GM12878 (cell line): Measurements from ENCODE around the gene THTPA. TPM values are rescaled to one million over a fixed set of nuclear protein-coding genes. Genes with fewer than 3 reads are reported as not detected.

Source experiments
- ATAC-seq: fragments of 200-7000 bp; cut with Tn5 transposase; 3 replicates; pipeline ENCODE4 v1.9.1; 2020; ENCODE audit warnings: mild to moderate bottlenecking, moderate library complexity
- BruUV-seq: library from RNA; stranded (reverse); fragments of 400-500 nt; replicated peaks from 2 replicates; lab custom pipeline; 2021; lab: Mats Ljungman, UMichigan
- CTCF ChIA-PET: fragments of 300-600 bp; sonication (Branson Sonifier 250); formaldehyde crosslinking; extraction: SDS; loops from one replicate; lab custom pipeline; 2021; ENCODE audit warnings: inconsistent platforms; lab: Yijun Ruan, JAX
- POLR2A ChIA-PET: fragments of 350-600 bp; formaldehyde crosslinking; extraction: SDS; loops from one replicate; lab custom pipeline; 2021; ENCODE audit warnings: inconsistent platforms; lab: Charles Lee
- RAD21 ChIA-PET: fragments of 300-600 bp; sonication (Branson Sonifier 250); formaldehyde crosslinking; loops from one replicate; lab custom pipeline; 2023; ENCODE audit warnings: antibody characterized with exemption; ENCODE audit not compliant: unreplicated experiment; lab: Charles Lee
- SMC1A ChIA-PET: fragments of 300-600 bp; sonication (Branson Sonifier 250); formaldehyde crosslinking; loops from one replicate; lab custom pipeline; 2023; ENCODE audit not compliant: unreplicated experiment, uncharacterized antibody; lab: Charles Lee
- DNase-seq: peaks from one replicate; pipeline ENCODE4 v3.0.0-alpha.2; 2011; ENCODE audit warnings: low read depth, low spot score
- FAIRE-seq: peaks from 3 replicates; lab custom pipeline; 2011; peaks lifted over from hg19 to GRCh38; lab: Jason Lieb, UNC
- H2AFZ ChIP-seq: 2 replicates; pipeline ENCODE4 v1.6.0; 2011; ENCODE audit warnings: low read depth, low read length, control low read depth; ENCODE audit not compliant: control insufficient read depth
- H3K27ac ChIP-seq: 2 replicates; pipeline ENCODE4 v1.5.1; 2011; ENCODE audit warnings: control low read depth; ENCODE audit not compliant: control insufficient read depth, insufficient read depth
- H3K27me3 ChIP-seq, 2 experiments: replicated peaks in 1 of 2; 2 replicates each; pipeline versions ENCODE4 v1.6.0 to v1.6.1; 2011; ENCODE audit warnings: low read length in 1 of 2; ENCODE audit not compliant: control insufficient read depth in 2 of 2, insufficient read depth in 2 of 2
- H3K36me3 ChIP-seq, 2 experiments: 2 replicates each; pipeline ENCODE4 v1.5.1; 2011; ENCODE audit warnings: low read length in 1 of 2; ENCODE audit not compliant: control insufficient read depth in 2 of 2, insufficient read depth in 2 of 2
- H3K4me1 ChIP-seq: 2 replicates; pipeline ENCODE4 v1.6.1; 2011; ENCODE audit warnings: mild to moderate bottlenecking, low read length, moderate library complexity, mixed read lengths; ENCODE audit not compliant: control insufficient read depth, insufficient read depth
- H3K4me2 ChIP-seq: 2 replicates; pipeline ENCODE4 v1.6.0; 2011; ENCODE audit warnings: control low read depth; ENCODE audit not compliant: control insufficient read depth, insufficient read depth
- H3K4me3 ChIP-seq: fragments of 200-600 bp; sonication (generic); 2 replicates; pipeline ENCODE4 v1.5.1; 2016
- H3K79me2 ChIP-seq: 2 replicates; pipeline ENCODE4 v1.6.0; 2011; ENCODE audit warnings: low read length; ENCODE audit not compliant: control insufficient read depth, insufficient read depth
- H3K9ac ChIP-seq: 2 replicates; pipeline ENCODE4 v1.8.0; 2011; ENCODE audit warnings: low read length, control low read depth, mixed read lengths; ENCODE audit not compliant: control insufficient read depth, insufficient read depth
- H3K9me3 ChIP-seq: replicated peaks from 3 replicates; pipeline ENCODE4 v1.5.1; 2011; ENCODE audit warnings: mild to moderate bottlenecking, low read length; ENCODE audit not compliant: control insufficient read depth, insufficient read depth
- H4K20me1 ChIP-seq: 2 replicates; pipeline ENCODE4 v1.6.0; 2011; ENCODE audit not compliant: control insufficient read depth, insufficient read depth
- CBFB ChIP-seq: IDR thresholded peaks from 2 replicates; pipeline ENCODE4 v1.6.1; 2016; ENCODE audit warnings: antibody characterized with exemption, low read depth
- DPF2 ChIP-seq: fragments of 450-650 bp; IDR thresholded peaks from 2 replicates; pipeline ENCODE4 v1.6.1; 2017; ENCODE audit warnings: mild to moderate bottlenecking
- ESRRA ChIP-seq: IDR thresholded peaks from 2 replicates; pipeline ENCODE4 v1.6.1; 2012; ENCODE audit warnings: mild to moderate bottlenecking, low read length, improper control_type of control experiment
- ETV6 ChIP-seq, 2 experiments: fragments of 450-650 bp in 1 of 2; IDR thresholded peaks in 1 of 2; conservative IDR thresholded peaks in 1 of 2; 2 replicates each; pipeline ENCODE4 v1.6.1; 2014; ENCODE audit warnings: antibody characterized with exemption in 1 of 2, borderline replicate concordance in 1 of 2, low read depth in 1 of 2, mild to moderate bottlenecking in 1 of 2, moderate library complexity in 1 of 2
- IKZF2 ChIP-seq, 2 experiments: fragments of 450-650 bp; IDR thresholded peaks; 2 replicates each; pipeline ENCODE4 v1.6.1; 2017; ENCODE audit warnings: mild to moderate bottlenecking in 2 of 2, moderate library complexity in 2 of 2
- KDM1A ChIP-seq: fragments of 200-600 bp; sonication (generic); IDR thresholded peaks from 2 replicates; pipeline ENCODE4 v1.6.1; 2016; ENCODE audit warnings: borderline replicate concordance
- NFIC ChIP-seq: IDR thresholded peaks from 2 replicates; pipeline ENCODE4 v1.6.1; 2012; ENCODE audit warnings: low read depth, mild to moderate bottlenecking, inconsistent platforms, low read length, moderate library complexity
- NFYA ChIP-seq: IDR thresholded peaks from 2 replicates; pipeline ENCODE4 v1.6.1; 2011; ENCODE audit warnings: low read depth, mild to moderate bottlenecking, low read length, improper control_type of control experiment, borderline replicate concordance
- NR2C1 ChIP-seq: fragments of 450-650 bp; IDR thresholded peaks from 2 replicates; pipeline ENCODE4 v1.6.1; 2017; ENCODE audit warnings: antibody characterized with exemption, mild to moderate bottlenecking, moderate library complexity
- NR2F1 ChIP-seq: fragments of 450-650 bp; conservative IDR thresholded peaks from 2 replicates; pipeline ENCODE4 v1.6.1; 2017; ENCODE audit warnings: mild to moderate bottlenecking
- PAX5 ChIP-seq: IDR thresholded peaks from 2 replicates; pipeline ENCODE4 v1.6.1; 2011; ENCODE audit warnings: low read depth, low read length, borderline replicate concordance
- SIN3A ChIP-seq: IDR thresholded peaks from 2 replicates; pipeline ENCODE4 v1.6.1; 2012; ENCODE audit warnings: low read depth, low read length, improper control_type of control experiment
- TAF1 ChIP-seq: IDR thresholded peaks from 2 replicates; pipeline ENCODE4 v1.6.1; 2011; ENCODE audit warnings: mild to moderate bottlenecking, low read depth, low read length, borderline replicate concordance
- TCF12 ChIP-seq: IDR thresholded peaks from 2 replicates; pipeline ENCODE4 v1.6.1; 2011; ENCODE audit warnings: low read depth, mild to moderate bottlenecking, low read length
- ZNF207 ChIP-seq: fragments of 450-650 bp; IDR thresholded peaks from 2 replicates; pipeline ENCODE4 v1.6.1; 2014; ENCODE audit warnings: antibody characterized with exemption, mild to moderate bottlenecking, borderline replicate concordance
- WGBS: methylation state at CpG from one replicate; pipeline ENCODE4 v1.1.6; 2016; ENCODE audit warnings: low lambda C conversion rate; ENCODE audit not compliant: insufficient replicate concordance, insufficient coverage; ENCODE audit errors: missing lambda C conversion rate; 5-methylcytosine and 5-hydroxymethylcytosine counted together
- in situ Hi-C: fragments of 300-500 bp; cut with MboI; formaldehyde crosslinking; loops from 9 replicates; pipeline ENCODE4 v1.14.3; 2018; ENCODE audit warnings: mixed read lengths
- intact Hi-C: fragments of 100-400 bp; cut with micrococcal nuclease; formaldehyde crosslinking; loops from one replicate; pipeline ENCODE4 v1.14.2; 2022; ENCODE audit not compliant: unreplicated experiment
- polyA plus RNA-seq, 11 experiments: library from polyadenylated mRNA; depleted of rRNA in 4 of 11; unstranded in 6 of 11; stranded (reverse) in 5 of 11; fragments of >200 nt; fragmentation: Nextera tagmentation in 4 of 11; fragmentation: Illumina TruSeq in 1 of 11; extraction: Ambion mirVana in 4 of 11; extraction: Trizol in 1 of 11; gene quantifications; 1 replicate in 1 of 11; 2 replicates in 10 of 11; pipeline versions ENCODE4 v1.2.1 to v1.2.3, GENCODE V29; 2011 to 2016; ENCODE audit warnings: inconsistent platforms in 2 of 11, missing spikeins in 2 of 11, low read depth in 1 of 11
- total RNA-seq, 4 experiments: library from RNA; depleted of rRNA in 3 of 4; stranded (reverse); fragments of >200 nt in 3 of 4; fragmentation: Illumina TruSeq in 1 of 4; extraction: Trizol in 1 of 4; gene quantifications; 2 replicates each; pipeline versions ENCODE4 v1.2.1 to v1.2.3, GENCODE V29; 2013 to 2021
- TF ChIP-seq, protein P1 (sequence below): IDR thresholded peaks from 2 replicates; pipeline ENCODE4 v1.6.1; 2012; ENCODE audit warnings: low read depth, low read length, improper control_type of control experiment
- TF ChIP-seq, protein P2 (sequence below): IDR thresholded peaks from 2 replicates; pipeline ENCODE4 v1.6.1; 2011; ENCODE audit warnings: mild to moderate bottlenecking, low read depth, low read length, moderate library complexity; ENCODE audit not compliant: insufficient replicate concordance
- TF ChIP-seq, protein P3 (sequence below): fragments of 450-650 bp; IDR thresholded peaks from 2 replicates; pipeline ENCODE4 v1.6.1; 2014; ENCODE audit warnings: mild to moderate bottlenecking

Gene THTPA
- total and polyA plus RNA-seq, 10 of the 15 experiments (the other 5 are each of a cell fraction or from before 2014, with no cell fraction given), result 3.1 to 24.9 (median 12.8) TPM

DNA sequence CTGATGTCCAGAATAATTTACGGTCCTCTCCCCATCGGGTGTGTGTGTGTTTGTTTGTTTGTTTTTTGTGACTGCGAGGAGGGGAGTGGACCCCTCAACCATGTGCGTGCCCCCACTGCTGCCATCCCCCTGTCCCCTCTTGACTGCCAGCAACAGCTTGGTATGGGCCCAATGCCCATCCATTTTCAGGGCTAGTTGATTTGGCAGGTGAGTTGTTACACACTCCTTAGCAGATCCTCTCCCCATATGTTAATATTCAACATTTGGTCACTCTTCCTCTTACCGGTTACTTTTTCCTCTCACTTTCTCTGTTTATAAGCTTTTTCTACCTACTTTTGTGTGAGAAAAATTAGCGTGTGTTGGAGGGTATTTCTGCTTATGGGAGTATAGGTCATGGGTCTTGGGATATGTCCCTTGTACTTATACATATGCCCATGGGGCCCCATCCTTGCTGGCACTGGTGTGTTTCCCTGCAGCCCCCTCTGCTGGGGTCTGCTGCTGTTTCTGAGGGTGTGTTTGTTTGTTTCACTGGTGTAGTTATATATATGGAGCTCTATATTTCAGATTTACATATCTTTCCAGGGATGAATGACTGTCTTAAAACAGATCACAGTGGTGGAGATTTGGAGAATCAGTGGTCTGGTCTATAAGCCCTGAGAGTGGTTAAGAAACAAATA, 38.3 kb upstream of the THTPA start (continued):
- TF ChIP-seq PAX5, result no peak

DNA sequence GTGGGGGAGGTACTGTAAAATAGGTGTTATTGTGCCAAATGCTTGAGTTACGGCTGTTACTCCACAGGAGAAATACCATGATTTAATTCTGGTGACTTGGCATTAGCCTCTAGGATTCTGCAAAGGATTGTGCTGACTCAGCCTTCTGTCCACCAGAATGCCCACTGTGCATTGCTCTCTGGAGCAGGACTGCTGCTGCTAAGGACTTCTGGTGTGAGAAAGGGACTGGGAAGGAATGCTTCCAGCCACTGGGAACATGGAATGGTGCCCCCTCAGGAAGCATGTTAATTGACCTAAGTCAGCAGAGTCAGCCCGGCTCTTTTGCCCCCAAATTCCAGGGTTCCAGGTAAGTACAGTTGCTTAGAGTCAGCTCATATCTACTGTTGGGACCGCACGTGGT, 37.4 kb upstream of the THTPA start:
- no peaks in the 10 kb centered on the region for H3K9me3 ChIP-seq
- TF ChIP-seq DPF2, result no peak
- no peak for TF ChIP-seq NFYA
- TF ChIP-seq, protein P1, sequence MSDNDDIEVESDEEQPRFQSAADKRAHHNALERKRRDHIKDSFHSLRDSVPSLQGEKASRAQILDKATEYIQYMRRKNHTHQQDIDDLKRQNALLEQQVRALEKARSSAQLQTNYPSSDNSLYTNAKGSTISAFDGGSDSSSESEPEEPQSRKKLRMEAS, result no peak
- no peak for TF ChIP-seq ESRRA
- TF ChIP-seq, protein P2, sequence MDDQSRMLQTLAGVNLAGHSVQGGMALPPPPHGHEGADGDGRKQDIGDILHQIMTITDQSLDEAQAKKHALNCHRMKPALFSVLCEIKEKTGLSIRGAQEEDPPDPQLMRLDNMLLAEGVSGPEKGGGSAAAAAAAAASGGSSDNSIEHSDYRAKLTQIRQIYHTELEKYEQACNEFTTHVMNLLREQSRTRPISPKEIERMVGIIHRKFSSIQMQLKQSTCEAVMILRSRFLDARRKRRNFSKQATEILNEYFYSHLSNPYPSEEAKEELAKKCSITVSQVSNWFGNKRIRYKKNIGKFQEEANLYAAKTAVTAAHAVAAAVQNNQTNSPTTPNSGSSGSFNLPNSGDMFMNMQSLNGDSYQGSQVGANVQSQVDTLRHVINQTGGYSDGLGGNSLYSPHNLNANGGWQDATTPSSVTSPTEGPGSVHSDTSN, result no peak
- TF ChIP-seq NFIC, result no peak
- TF ChIP-seq TCF12, result no peak
- no peak for TF ChIP-seq NR2F1
- no peak for TF ChIP-seq NR2C1
- no peak for TF ChIP-seq SIN3A
- TF ChIP-seq IKZF2 (IDR thresholded peaks at IDR 0.05), result no peak
- TF ChIP-seq TAF1, result no peak
- TF ChIP-seq ETV6 (conservative IDR thresholded peaks at IDR 0.05 in 1 of 2, IDR thresholded peaks at IDR 0.05 in 1 of 2; ENCODE audit: borderline replicate concordance in 1 of 2, low read depth in 1 of 2), result no peak
- no peak for TF ChIP-seq KDM1A
- TF ChIP-seq, protein P3, sequence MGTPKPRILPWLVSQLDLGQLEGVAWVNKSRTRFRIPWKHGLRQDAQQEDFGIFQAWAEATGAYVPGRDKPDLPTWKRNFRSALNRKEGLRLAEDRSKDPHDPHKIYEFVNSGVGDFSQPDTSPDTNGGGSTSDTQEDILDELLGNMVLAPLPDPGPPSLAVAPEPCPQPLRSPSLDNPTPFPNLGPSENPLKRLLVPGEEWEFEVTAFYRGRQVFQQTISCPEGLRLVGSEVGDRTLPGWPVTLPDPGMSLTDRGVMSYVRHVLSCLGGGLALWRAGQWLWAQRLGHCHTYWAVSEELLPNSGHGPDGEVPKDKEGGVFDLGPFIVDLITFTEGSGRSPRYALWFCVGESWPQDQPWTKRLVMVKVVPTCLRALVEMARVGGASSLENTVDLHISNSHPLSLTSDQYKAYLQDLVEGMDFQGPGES, result no peak
- no peak for TF ChIP-seq ZNF207
- TF ChIP-seq CBFB, result no peak
- H3K27me3 ChIP-seq, result no peaks in the 10 kb centered on the region
- no peak overlapping the region for H3K9ac ChIP-seq
- no peaks in the 10 kb centered on the region for H3K36me3 ChIP-seq
- ChIA-PET CTCF (interaction anchor here (0.7 to 0.8 kb wide), 2 partner anchors 22 to 43 kb away, joined by 3 read pairs; no protein-coding TSS in a partner anchor), POLR2A (no interaction called here), SMC1A (interaction anchor here (1.1 kb wide), 1 partner anchor 40 kb away, joined by 3 read pairs; no protein-coding TSS in a partner anchor), RAD21 (no interaction called here)
- H4K20me1 ChIP-seq, result no peaks in the 10 kb centered on the region
- DNase-seq (no peak), FAIRE-seq (no peak), ATAC-seq (no peak)
- H3K4me2 ChIP-seq, result no peak overlapping the region
- no peak overlapping the region for H3K27ac ChIP-seq
- no TSS peak for BruUV-seq
- intact Hi-C loops (no loop called here), in situ Hi-C loops (no loop called here)
- no peak overlapping the region for H3K4me3 ChIP-seq
- H3K79me2 ChIP-seq, result no peaks in the 10 kb centered on the region
- WGBS, result 83% methylated on average over 4 of the region's 4 CpGs
- H3K4me1 ChIP-seq, result no peaks in the 10 kb centered on the region
- no peak overlapping the region for H2AFZ ChIP-seq
